Breast epithelium (tissue), 4 donors: ENCODE data around the gene ATP6V1G2. TPM values are rescaled to one million over a fixed set of nuclear protein-coding genes. Genes with fewer than 3 reads are reported as not detected.
"Not testable (repeated sequence)": the region's sequence is repeated elsewhere in the genome, so short reads cannot be mapped to it uniquely, and the experiment has no call there.

Experiments used
- DNase-seq, 2 donors: peaks; one replicate each; pipeline ENCODE4 v3.0.0-alpha.2; 2019; ENCODE audit warnings: low spot score in 2 of 2
- H3K27ac ChIP-seq, 2 donors: fragments of 200-600 bp; sonication (generic) in 1 of 2; one replicate each; pipeline ENCODE4 v1.5.1; 2016 to 2019; ENCODE audit warnings: mild to moderate bottlenecking in 1 of 2
- H3K27me3 ChIP-seq, 2 donors: fragments of 200-600 bp; sonication (generic) in 1 of 2; one replicate each; pipeline versions ENCODE4 v1.5.1 to v1.6.0; 2017 to 2019; ENCODE audit warnings: control low read depth in 1 of 2, mild to moderate bottlenecking in 1 of 2
- H3K36me3 ChIP-seq: fragments of 200-600 bp; one replicate; pipeline ENCODE4 v1.5.1; 2019
- H3K4me1 ChIP-seq, 2 donors: fragments of 200-600 bp; sonication (generic); one replicate each; pipeline ENCODE4 v1.5.1; 2016 to 2019; ENCODE audit warnings: control low read depth in 1 of 2
- H3K4me3 ChIP-seq, 3 donors: fragments of 200-600 bp; sonication (generic); 1 replicate in 2 of 3; 2 replicates in 1 of 3; pipeline ENCODE4 v1.5.1; 2016 to 2019; ENCODE audit warnings: mild to moderate bottlenecking in 3 of 3, moderate library complexity in 2 of 3
- H3K9me3 ChIP-seq, 2 donors: fragments of 200-600 bp; sonication (generic) in 1 of 2; one replicate each; pipeline ENCODE4 v1.5.1; 2016 to 2019; ENCODE audit warnings: control low read depth in 1 of 2
- CTCF ChIP-seq, 3 donors: fragments of 450-650 bp; IDR thresholded peaks; one replicate each; pipeline ENCODE4 v1.5.1; 2016 to 2017; ENCODE audit warnings: antibody characterized with exemption in 3 of 3, mild to moderate bottlenecking in 3 of 3, moderate library complexity in 3 of 3
- POLR2A ChIP-seq: fragments of 450-650 bp; IDR thresholded peaks from one replicate; pipeline ENCODE4 v1.6.1; 2016; ENCODE audit warnings: antibody characterized with exemption, mild to moderate bottlenecking, moderate library complexity
- POLR2AphosphoS5 ChIP-seq, 3 donors: sonication (generic); formaldehyde crosslinking; IDR thresholded peaks; one replicate each; pipeline ENCODE4 v1.6.1; 2017; ENCODE audit warnings: antibody characterized with exemption in 3 of 3
- intact Hi-C: fragments of 100-400 bp; cut with DNase I; formaldehyde crosslinking; loops from one replicate; pipeline ENCODE4 v1.15.1; 2023; ENCODE audit warnings: low total_unique reads
- total RNA-seq, 3 donors: library from RNA; depleted of rRNA; stranded (reverse); fragments of >200 nt; gene quantifications; one replicate each; pipeline ENCODE4 v1.1.0, GENCODE V29; 2016

Gene ATP6V1G2
- total RNA-seq, result 1 to 10 TPM in 2 of 3 donors, under 1 TPM in 1; 0.44 to 1.8 (median 1.6) TPM

GRCh38 chr6:31546339-31546957 lies at the start of gene ATP6V1G2:
TSS of gene ATP6V1G2 (minus strand) at chr6:31546608. CDS start at chr6:31546559, 49 bp downstream.
- H3K27ac ChIP-seq, result peak within 1 kb of the TSS; percentile 75 to 84
- TF ChIP-seq CTCF (IDR thresholded peaks at IDR 0.05) (peak; percentile 94 to 98 (median 96)), POLR2AphosphoS5 (IDR thresholded peaks at IDR 0.05) (peak; percentile 59 to 65 (median 61)), POLR2A (no peak)

GRCh38 chr6:31592396-31592771 lies 46.0 kb upstream of the ATP6V1G2 start:
- intact Hi-C loops, result loop anchor here (5.0 kb wide), 1 partner anchor 45 kb away; the partner anchor contains the start of genes ATP6V1G2 and NFKBIL1
- no peak for DNase-seq
- no peak overlapping the region for H3K4me3 ChIP-seq
- no peaks in the 10 kb centered on the region for H3K4me1 ChIP-seq
- no peaks in the 10 kb centered on the region for H3K36me3 ChIP-seq
- no peaks in the 10 kb centered on the region for H3K9me3 ChIP-seq
- no peak for TF ChIP-seq POLR2A
- H3K27me3 ChIP-seq, result no peaks in the 10 kb centered on the region
- no peak overlapping the region for H3K27ac ChIP-seq

More at GRCh38 chr6:31546339-31546957, at the start of gene ATP6V1G2:
- Histone ChIP-seq H3K36me3 (no peaks in the 10 kb centered on the region), H3K9me3 (no peaks in the 10 kb centered on the region), H3K27me3 (no peaks in the 10 kb centered on the region), H3K4me1 (peaks cover 0 to 11% of the 10 kb centered on the region in 2 donors), H3K4me3 (peak within 1 kb of the TSS; percentile 21 to 67 (median 50))
- intact Hi-C loops, result loop anchor here (5.0 kb wide), 1 partner anchor 46 kb away; the partner anchor contains the start of gene NCR3
- peak; percentile 91 to 92 for DNase-seq

- not testable (repeated sequence) for H3K4me1 ChIP-seq, H3K27me3 ChIP-seq, H3K4me3 ChIP-seq, H3K36me3 ChIP-seq, H3K9me3 ChIP-seq, H3K27ac ChIP-seq, DNase-seq
- intact Hi-C loops, result loop anchor here (5.0 kb wide), 1 partner anchor 43 kb away; the partner anchor contains the start of genes ATP6V1G2 and NFKBIL1
These were observed 44.3 kb upstream of the ATP6V1G2 start for GRCh38 chr6:31590691-31591090.

- no peaks in the 10 kb centered on the region for H3K36me3 ChIP-seq
- no peak overlapping the region for H3K4me3 ChIP-seq
- no peaks in the 10 kb centered on the region for H3K9me3 ChIP-seq
- TF ChIP-seq CTCF (IDR thresholded peaks at IDR 0.05) (no peak), POLR2A (no peak), POLR2AphosphoS5 (IDR thresholded peaks at IDR 0.05) (no peak)
- intact Hi-C loops, result no loop called here
- H3K27me3 ChIP-seq, result no peaks in the 10 kb centered on the region
- DNase-seq, result no peak
- H3K4me1 ChIP-seq, result no peaks in the 10 kb centered on the region
- H3K27ac ChIP-seq, result no peak overlapping the region
These were observed 42.7 kb upstream of the ATP6V1G2 start for GRCh38 chr6:31588871-31589650.

GRCh38 chr6:31587791-31588777 lies 41.7 kb upstream of the ATP6V1G2 start:
- Histone ChIP-seq H3K36me3 (no peaks in the 10 kb centered on the region), H3K27me3 (no peaks in the 10 kb centered on the region), H3K9me3 (no peaks in the 10 kb centered on the region), H3K4me3 (no peak overlapping the region), H3K27ac (no peak overlapping the region), H3K4me1 (no peaks in the 10 kb centered on the region)
- no peak for DNase-seq
- TF ChIP-seq POLR2AphosphoS5 (IDR thresholded peaks at IDR 0.05) (no peak), POLR2A (no peak), CTCF (IDR thresholded peaks at IDR 0.05) (no peak)
- intact Hi-C loops, result no loop called here
